Uterus (tissue), 2 donors: ENCODE results near the gene DNAH11.

ENCODE experiments used
- POLR2A ChIP-seq, 2 donors: fragments of 450-650 bp; IDR thresholded peaks; one replicate each; pipeline ENCODE4 v1.6.1; 2016; ENCODE audit warnings: antibody characterized with exemption in 2 of 2, mild to moderate bottlenecking in 1 of 2, moderate library complexity in 1 of 2
- TF ChIP-seq, protein P1 (sequence below), 4 experiments: fragments of 200-600 bp in 2 of 4; fragments of 450-650 bp in 2 of 4; sonication (generic) in 2 of 4; IDR thresholded peaks; one replicate each; pipeline ENCODE4 v1.5.1; 2016 to 2019; ENCODE audit warnings: antibody characterized with exemption in 4 of 4, mild to moderate bottlenecking in 2 of 4, moderate library complexity in 1 of 4

DNA sequence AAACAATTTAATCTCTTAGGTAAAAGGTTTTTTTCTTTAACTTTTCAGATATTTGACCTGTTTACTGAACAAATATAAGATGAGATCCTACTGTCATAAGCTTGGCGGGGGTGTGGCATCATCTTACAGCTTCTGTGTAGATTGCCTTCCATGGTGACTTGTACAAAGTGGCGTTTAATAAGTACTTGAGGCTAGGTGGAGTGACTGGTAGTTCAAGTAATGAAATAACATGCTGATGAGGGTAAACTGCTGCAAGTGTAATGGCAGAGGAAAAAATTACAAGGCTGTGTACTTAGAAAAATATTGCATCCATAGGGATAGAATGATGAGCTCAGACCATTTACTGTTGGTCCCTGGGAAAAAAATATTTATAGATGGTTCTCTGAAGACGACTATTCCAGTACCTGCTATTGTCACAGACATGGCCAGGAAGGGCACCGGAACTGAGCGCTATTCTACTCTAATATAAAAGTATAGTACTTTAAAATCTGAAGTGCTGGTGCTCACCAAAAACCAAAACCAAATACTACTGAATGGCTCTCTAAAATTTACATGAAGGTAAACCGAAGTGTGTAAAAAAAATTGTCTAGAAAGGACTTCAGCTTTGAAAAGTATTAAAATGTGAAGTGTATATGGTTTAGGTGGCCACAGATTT lies 42.4 kb downstream of the DNAH11 start:
- TF ChIP-seq, protein P1, sequence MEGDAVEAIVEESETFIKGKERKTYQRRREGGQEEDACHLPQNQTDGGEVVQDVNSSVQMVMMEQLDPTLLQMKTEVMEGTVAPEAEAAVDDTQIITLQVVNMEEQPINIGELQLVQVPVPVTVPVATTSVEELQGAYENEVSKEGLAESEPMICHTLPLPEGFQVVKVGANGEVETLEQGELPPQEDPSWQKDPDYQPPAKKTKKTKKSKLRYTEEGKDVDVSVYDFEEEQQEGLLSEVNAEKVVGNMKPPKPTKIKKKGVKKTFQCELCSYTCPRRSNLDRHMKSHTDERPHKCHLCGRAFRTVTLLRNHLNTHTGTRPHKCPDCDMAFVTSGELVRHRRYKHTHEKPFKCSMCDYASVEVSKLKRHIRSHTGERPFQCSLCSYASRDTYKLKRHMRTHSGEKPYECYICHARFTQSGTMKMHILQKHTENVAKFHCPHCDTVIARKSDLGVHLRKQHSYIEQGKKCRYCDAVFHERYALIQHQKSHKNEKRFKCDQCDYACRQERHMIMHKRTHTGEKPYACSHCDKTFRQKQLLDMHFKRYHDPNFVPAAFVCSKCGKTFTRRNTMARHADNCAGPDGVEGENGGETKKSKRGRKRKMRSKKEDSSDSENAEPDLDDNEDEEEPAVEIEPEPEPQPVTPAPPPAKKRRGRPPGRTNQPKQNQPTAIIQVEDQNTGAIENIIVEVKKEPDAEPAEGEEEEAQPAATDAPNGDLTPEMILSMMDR (IDR thresholded peaks at IDR 0.05): no peak
- TF ChIP-seq POLR2A (IDR thresholded peaks at IDR 0.05): no peak
